SK-N-SH (cell line): ENCODE measurements around the gene LILRB4. TPM values are rescaled to one million over a fixed set of nuclear protein-coding genes. Genes with fewer than 3 reads are reported as not detected.
"Not testable (repeated sequence)": the region's sequence is repeated elsewhere in the genome, so short reads cannot be mapped to it uniquely, and the experiment has no call there.

ENCODE experiments used
- CTCF ChIA-PET: fragments of 300-600, 350-600 bp; formaldehyde crosslinking; extraction: SDS; loops from one replicate; lab custom pipeline; 2021; lab: Yijun Ruan, JAX
- POLR2A ChIA-PET: fragments of 350-600 bp; sonication (Branson Sonifier 250); formaldehyde crosslinking; extraction: SDS; loops from one replicate; lab custom pipeline; 2020; ENCODE audit warnings: antibody characterized with exemption, inconsistent platforms; lab: Yijun Ruan, JAX
- DNase-seq: peaks from one replicate; pipeline ENCODE4 v3.0.0; 2012
- H2AFZ ChIP-seq: fragments of 200-600 bp; sonication (generic); 2 replicates; pipeline ENCODE4 v1.8.1; 2016; ENCODE audit warnings: antibody characterized with exemption, mild to moderate bottlenecking, low read depth
- H3F3A ChIP-seq: fragments of 200-600 bp; sonication (generic); replicated peaks from 2 replicates; pipeline ENCODE3; 2016; ENCODE audit warnings: antibody characterized with exemption, mild to moderate bottlenecking; ENCODE audit not compliant: insufficient read depth
- H3K27ac ChIP-seq, 2 experiments: fragments of 200-500 bp in 1 of 2; fragments of 200-600 bp in 1 of 2; sonication (Bioruptor generic) in 1 of 2; sonication (generic), shearing (Covaris generic) in 1 of 2; 2 replicates each; pipeline versions ENCODE4 v1.5.1 to v1.6.1; 2014 to 2016; ENCODE audit warnings: low read depth in 2 of 2, inconsistent platforms in 1 of 2, low read length in 1 of 2, mild to moderate bottlenecking in 1 of 2, mixed read lengths in 1 of 2
- H3K27me3 ChIP-seq: fragments of 200-600 bp; sonication (generic), shearing (Covaris generic); 2 replicates; pipeline ENCODE4 v1.6.1; 2016; ENCODE audit warnings: mixed run types; ENCODE audit not compliant: insufficient read depth
- H3K36me3 ChIP-seq, 2 experiments: fragments of 200-500 bp in 1 of 2; fragments of 200-600 bp in 1 of 2; sonication (Bioruptor generic) in 1 of 2; sonication (generic) in 1 of 2; replicated peaks in 1 of 2; 2 replicates each; pipeline versions ENCODE3 to v1.5.1; 2014 to 2016; ENCODE audit warnings: low read length in 1 of 2, mild to moderate bottlenecking in 1 of 2; ENCODE audit not compliant: insufficient read depth in 2 of 2, control insufficient read depth in 1 of 2
- H3K4me1 ChIP-seq, 2 experiments: fragments of 200-500 bp in 1 of 2; fragments of 200-600 bp in 1 of 2; sonication (Bioruptor generic) in 1 of 2; sonication (generic), shearing (Covaris generic) in 1 of 2; 2 replicates each; pipeline versions ENCODE4 v1.5.1 to v1.6.1; 2014 to 2016; ENCODE audit warnings: low read depth in 1 of 2, low read length in 1 of 2, mixed run types in 1 of 2; ENCODE audit not compliant: insufficient read depth in 2 of 2, control insufficient read depth in 1 of 2
- H3K4me2 ChIP-seq: fragments of 200-600 bp; sonication (generic), shearing (Covaris generic); 2 replicates; pipeline ENCODE4 v1.6.1; 2017; ENCODE audit warnings: mixed run types
- H3K4me3 ChIP-seq, 2 experiments: fragments of 200-500 bp in 1 of 2; fragments of 200-600 bp in 1 of 2; sonication (Bioruptor generic) in 1 of 2; sonication (generic), shearing (Covaris generic) in 1 of 2; 2 replicates each; pipeline versions ENCODE4 v1.5.1 to v1.8.1; 2014 to 2016; ENCODE audit warnings: low read depth in 2 of 2, inconsistent platforms in 1 of 2, low read length in 1 of 2, mild to moderate bottlenecking in 1 of 2, mixed read lengths in 1 of 2, moderate library complexity in 1 of 2
- H3K79me2 ChIP-seq: fragments of 200-600 bp; sonication (generic); 2 replicates; pipeline ENCODE4 v1.8.1; 2017; ENCODE audit warnings: mild to moderate bottlenecking; ENCODE audit not compliant: insufficient read depth
- H3K9ac ChIP-seq: fragments of 200-600 bp; sonication (generic); 2 replicates; pipeline ENCODE4 v1.6.1; 2017; ENCODE audit warnings: mixed run types
- H3K9me2 ChIP-seq: fragments of 200-600 bp; sonication (generic); 2 replicates; pipeline ENCODE4 v1.6.1; 2017; ENCODE audit warnings: mixed run types
- H3K9me3 ChIP-seq: fragments of 200-600 bp; sonication (generic); 2 replicates; pipeline ENCODE4 v1.6.1; 2017; ENCODE audit warnings: mixed run types, mild to moderate bottlenecking, moderate library complexity
- H4K20me1 ChIP-seq: fragments of 200-600 bp; sonication (generic); 2 replicates; pipeline ENCODE4 v1.6.1; 2017; ENCODE audit warnings: mild to moderate bottlenecking, mixed run types; ENCODE audit not compliant: insufficient read depth
- CHD2 ChIP-seq: fragments of 150-350 bp; IDR thresholded peaks from 2 replicates; pipeline ENCODE4 v1.6.1; 2018; ENCODE audit warnings: low read length; ENCODE audit not compliant: partially characterized antibody
- EP300 ChIP-seq, 2 experiments: IDR thresholded peaks; 2 replicates each; pipeline versions ENCODE4 v1.4.0 to v1.6.1; 2012; ENCODE audit warnings: borderline replicate concordance in 1 of 2, low read depth in 1 of 2, low read length in 1 of 2
- JUND ChIP-seq: IDR thresholded peaks from 2 replicates; pipeline ENCODE4 v1.4.0; 2012
- MEF2A ChIP-seq: IDR thresholded peaks from 2 replicates; pipeline ENCODE4 v1.4.0; 2012; ENCODE audit warnings: low read depth, borderline replicate concordance
- NFIC ChIP-seq: IDR thresholded peaks from 2 replicates; pipeline ENCODE4 v1.4.0; 2012; ENCODE audit warnings: borderline replicate concordance
- NRF1 ChIP-seq: IDR thresholded peaks from 2 replicates; pipeline ENCODE4 v1.6.1; 2012; ENCODE audit warnings: low read depth, mild to moderate bottlenecking, low read length
- POLR2AphosphoS5 ChIP-seq: IDR thresholded peaks from 2 replicates; pipeline ENCODE4 v1.6.1; 2012; ENCODE audit warnings: low read depth, low read length
- RAD21 ChIP-seq: IDR thresholded peaks from 2 replicates; pipeline ENCODE4 v1.6.1; 2012; ENCODE audit warnings: mild to moderate bottlenecking, low read length
- REST ChIP-seq: IDR thresholded peaks from 2 replicates; pipeline ENCODE4 v1.6.1; 2012; ENCODE audit warnings: mild to moderate bottlenecking, low read depth, low read length, moderate library complexity
- RXRA ChIP-seq: IDR thresholded peaks from 2 replicates; pipeline ENCODE4 v1.4.0; 2012; ENCODE audit warnings: low read depth, mild to moderate bottlenecking, borderline replicate concordance
- TCF12 ChIP-seq: IDR thresholded peaks from 2 replicates; pipeline ENCODE4 v1.4.0; 2012
- ZBTB33 ChIP-seq: IDR thresholded peaks from 2 replicates; pipeline ENCODE4 v1.4.0; 2012; ENCODE audit warnings: low read depth, borderline replicate concordance
- WGBS: methylation state at CpG from one replicate; pipeline ENCODE4 v1.1.6; 2017; ENCODE audit warnings: low lambda C conversion rate; 5-methylcytosine and 5-hydroxymethylcytosine counted together
- polyA plus RNA-seq, 3 experiments: library from polyadenylated mRNA; depleted of rRNA; stranded (reverse); fragments of >200 nt; gene quantifications; 2 replicates each; pipeline ENCODE4 v1.2.3, GENCODE V29; 2012
- TF ChIP-seq, protein P1 (sequence below): fragments of 200-600 bp; sonication (generic); IDR thresholded peaks from 2 replicates; pipeline ENCODE4 v1.6.1; 2017; ENCODE audit warnings: antibody characterized with exemption, mild to moderate bottlenecking, moderate library complexity

The LILRB4 gene
- polyA plus RNA-seq, 1 of the 3 experiments (the other 2 are of a cell fraction), result not detected

DNA sequence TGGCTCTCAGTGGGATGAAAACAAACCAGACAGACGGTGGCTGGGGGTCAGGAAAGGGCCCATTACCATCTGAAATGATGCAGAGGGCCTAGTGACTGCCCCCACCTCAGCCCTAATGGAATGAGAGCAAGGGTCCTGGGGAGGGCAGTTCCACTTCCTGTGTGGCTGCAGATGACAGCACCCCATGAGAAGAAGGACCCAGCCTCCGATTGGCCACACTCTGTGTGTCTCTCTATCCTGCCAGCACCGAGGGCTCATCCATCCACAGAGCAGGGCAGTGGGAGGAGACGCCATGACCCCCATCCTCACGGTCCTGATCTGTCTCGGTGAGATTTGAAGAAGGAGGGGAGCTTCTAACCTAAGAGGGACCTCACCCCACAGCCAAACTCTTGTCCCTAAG, 32.0 kb upstream of the LILRB4 start:
- no peaks in the 10 kb centered on the region for H3K36me3 ChIP-seq
- H4K20me1 ChIP-seq, result no peaks in the 10 kb centered on the region
- H3K9ac ChIP-seq, result no peak overlapping the region
- peaks cover 59% of the 10 kb centered on the region for H3K27me3 ChIP-seq
- no peaks in the 10 kb centered on the region for H3K79me2 ChIP-seq
- H3K27ac ChIP-seq, result no peak overlapping the region
- no peaks in the 10 kb centered on the region for H3K9me3 ChIP-seq
- 3% methylated on average over 4 of the region's 6 CpGs for WGBS
- H3K4me3 ChIP-seq, result no peak overlapping the region
- ChIA-PET CTCF (no interaction called here), POLR2A (no interaction called here)
- no peak for DNase-seq
- TF ChIP-seq MEF2A (no peak), CHD2 (no peak), RAD21 (no peak), REST (no peak), RXRA (no peak), ZBTB33 (no peak), POLR2AphosphoS5 (no peak), TCF12 (no peak), EP300 (IDR thresholded peaks at IDR 0.05; ENCODE audit: borderline replicate concordance in 1 of 2, low read depth in 1 of 2, low read length in 1 of 2) (no peak), NRF1 (no peak), JUND (no peak), NFIC (no peak)
- TF ChIP-seq, protein P1, sequence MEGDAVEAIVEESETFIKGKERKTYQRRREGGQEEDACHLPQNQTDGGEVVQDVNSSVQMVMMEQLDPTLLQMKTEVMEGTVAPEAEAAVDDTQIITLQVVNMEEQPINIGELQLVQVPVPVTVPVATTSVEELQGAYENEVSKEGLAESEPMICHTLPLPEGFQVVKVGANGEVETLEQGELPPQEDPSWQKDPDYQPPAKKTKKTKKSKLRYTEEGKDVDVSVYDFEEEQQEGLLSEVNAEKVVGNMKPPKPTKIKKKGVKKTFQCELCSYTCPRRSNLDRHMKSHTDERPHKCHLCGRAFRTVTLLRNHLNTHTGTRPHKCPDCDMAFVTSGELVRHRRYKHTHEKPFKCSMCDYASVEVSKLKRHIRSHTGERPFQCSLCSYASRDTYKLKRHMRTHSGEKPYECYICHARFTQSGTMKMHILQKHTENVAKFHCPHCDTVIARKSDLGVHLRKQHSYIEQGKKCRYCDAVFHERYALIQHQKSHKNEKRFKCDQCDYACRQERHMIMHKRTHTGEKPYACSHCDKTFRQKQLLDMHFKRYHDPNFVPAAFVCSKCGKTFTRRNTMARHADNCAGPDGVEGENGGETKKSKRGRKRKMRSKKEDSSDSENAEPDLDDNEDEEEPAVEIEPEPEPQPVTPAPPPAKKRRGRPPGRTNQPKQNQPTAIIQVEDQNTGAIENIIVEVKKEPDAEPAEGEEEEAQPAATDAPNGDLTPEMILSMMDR, result no peak
- no peak overlapping the region for H3K4me2 ChIP-seq
- no peaks in the 10 kb centered on the region for H3F3A ChIP-seq
- H2AFZ ChIP-seq, result no peak overlapping the region
- H3K9me2 ChIP-seq, result no peaks in the 10 kb centered on the region
- H3K4me1 ChIP-seq, result no peaks in the 10 kb centered on the region

DNA sequence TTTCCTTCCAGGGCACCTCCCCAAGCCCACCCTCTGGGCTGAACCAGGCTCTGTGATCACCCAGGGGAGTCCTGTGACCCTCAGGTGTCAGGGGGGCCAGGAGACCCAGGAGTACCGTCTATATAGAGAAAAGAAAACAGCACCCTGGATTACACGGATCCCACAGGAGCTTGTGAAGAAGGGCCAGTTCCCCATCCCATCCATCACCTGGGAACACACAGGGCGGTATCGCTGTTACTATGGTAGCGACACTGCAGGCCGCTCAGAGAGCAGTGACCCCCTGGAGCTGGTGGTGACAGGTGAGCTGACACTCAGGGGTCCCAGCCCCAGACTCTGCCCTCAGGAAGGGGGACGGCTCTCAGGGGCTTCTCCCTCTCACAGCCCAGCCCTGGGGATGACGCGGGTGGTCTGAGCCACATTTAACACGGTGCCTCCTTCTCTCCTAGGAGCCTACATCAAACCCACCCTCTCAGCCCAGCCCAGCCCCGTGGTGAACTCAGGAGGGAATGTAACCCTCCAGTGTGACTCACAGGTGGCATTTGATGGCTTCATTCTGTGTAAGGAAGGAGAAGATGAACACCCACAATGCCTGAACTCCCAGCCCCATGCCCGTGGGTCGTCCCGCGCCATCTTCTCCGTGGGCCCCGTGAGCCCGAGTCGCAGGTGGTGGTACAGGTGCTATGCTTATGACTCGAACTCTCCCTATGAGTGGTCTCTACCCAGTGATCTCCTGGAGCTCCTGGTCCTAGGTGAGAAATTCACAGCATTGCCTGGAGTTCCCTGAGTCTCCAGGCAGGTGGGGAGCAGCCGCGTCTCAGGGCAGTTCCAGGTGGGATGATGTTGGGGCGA, 31.1 kb upstream of the LILRB4 start:
- H3K4me3 ChIP-seq, H3K4me2 ChIP-seq, H3K27ac ChIP-seq, DNase-seq, H4K20me1 ChIP-seq, POLR2A ChIA-PET, H3F3A ChIP-seq, H3K9me3 ChIP-seq, H3K4me1 ChIP-seq, H3K36me3 ChIP-seq, H3K79me2 ChIP-seq, H3K9me2 ChIP-seq, H3K9ac ChIP-seq, H2AFZ ChIP-seq: not testable (repeated sequence)
- WGBS, result 10% methylated on average over 19 of the region's 23 CpGs
- CTCF ChIA-PET, result interaction anchor here (0.7 to 0.9 kb wide), 2 partner anchors 42 to 150 kb away, joined by 3 to 4 read pairs; no protein-coding TSS in a partner anchor
- H3K27me3 ChIP-seq, result peaks cover 59% of the 10 kb centered on the region

DNA sequence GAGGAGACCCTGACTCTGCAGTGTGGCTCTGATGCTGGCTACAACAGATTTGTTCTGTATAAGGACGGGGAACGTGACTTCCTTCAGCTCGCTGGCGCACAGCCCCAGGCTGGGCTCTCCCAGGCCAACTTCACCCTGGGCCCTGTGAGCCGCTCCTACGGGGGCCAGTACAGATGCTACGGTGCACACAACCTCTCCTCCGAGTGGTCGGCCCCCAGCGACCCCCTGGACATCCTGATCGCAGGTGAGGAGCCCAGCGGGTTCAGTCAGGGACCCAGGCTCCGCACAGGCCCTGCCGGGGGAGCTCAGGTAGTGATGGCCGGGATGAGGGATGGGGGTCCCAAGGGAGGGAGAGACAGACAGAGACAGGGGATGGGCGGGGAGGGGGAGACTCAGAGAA, 30.3 kb upstream of the LILRB4 start:
- CTCF ChIA-PET, result interaction anchor here (0.9 kb wide), 1 partner anchor 42 kb away, joined by 3 read pairs; no protein-coding TSS in a partner anchor
- 8% methylated on average over 13 of the region's 16 CpGs for WGBS
- POLR2A ChIA-PET, result not testable (repeated sequence)

More for the DNA sequence above, 30.3 kb upstream of the LILRB4 start:
- not testable (repeated sequence) for H3K79me2 ChIP-seq, H3K36me3 ChIP-seq, H4K20me1 ChIP-seq, H3F3A ChIP-seq, H3K9ac ChIP-seq, H3K4me3 ChIP-seq, DNase-seq, H3K27ac ChIP-seq, H3K9me2 ChIP-seq, H3K9me3 ChIP-seq, H2AFZ ChIP-seq, H3K4me1 ChIP-seq, H3K4me2 ChIP-seq
- H3K27me3 ChIP-seq, result peaks cover 57% of the 10 kb centered on the region
